Liver (tissue), 9 donors: ENCODE results near the gene ADGRG1. TPM values are rescaled to one million over a fixed set of nuclear protein-coding genes. Genes with fewer than 3 reads are reported as not detected.
A peak's percentile ranks its signal among the peaks of the same experiment; 100 is the strongest.

Experiments used
- DNase-seq: peaks from one replicate; pipeline ENCODE4 v3.0.0-alpha.2; 2017; ENCODE audit warnings: low spot score
- H3K27ac ChIP-seq, 2 donors: one replicate each; pipeline ENCODE4 v1.7.0; 2013; ENCODE audit warnings: inconsistent platforms in 2 of 2, low read length in 2 of 2, control low read depth in 1 of 2, low read depth in 1 of 2, mild to moderate bottlenecking in 1 of 2
- H3K27me3 ChIP-seq, 4 donors: one replicate each; pipeline versions ENCODE4 v1.6.1 to v1.7.0; 2013; ENCODE audit warnings: low read length in 3 of 4, inconsistent platforms in 1 of 4, mild to moderate bottlenecking in 1 of 4, moderate library complexity in 1 of 4; ENCODE audit not compliant: control insufficient read depth in 4 of 4, insufficient read depth in 4 of 4
- H3K36me3 ChIP-seq, 4 donors: one replicate each; pipeline versions ENCODE4 v1.6.1 to v1.7.0; 2013; ENCODE audit warnings: low read length in 3 of 4, mild to moderate bottlenecking in 3 of 4, low read depth in 1 of 4, moderate library complexity in 1 of 4; ENCODE audit not compliant: control insufficient read depth in 4 of 4, insufficient read depth in 3 of 4
- H3K4me1 ChIP-seq, 4 donors: one replicate each; pipeline versions ENCODE4 v1.6.1 to v1.7.0; 2013; ENCODE audit warnings: low read length in 3 of 4, mild to moderate bottlenecking in 3 of 4, moderate library complexity in 1 of 4; ENCODE audit not compliant: control insufficient read depth in 4 of 4, insufficient read depth in 4 of 4
- H3K4me3 ChIP-seq, 3 donors: one replicate each; pipeline versions ENCODE4 v1.6.1 to v1.7.0; 2013; ENCODE audit warnings: low read length in 3 of 3, control low read depth in 1 of 3, low read depth in 1 of 3, mild to moderate bottlenecking in 1 of 3
- H3K9ac ChIP-seq, 2 donors: one replicate each; pipeline ENCODE4 v1.7.0; 2013; ENCODE audit warnings: low read length in 2 of 2, mild to moderate bottlenecking in 2 of 2, moderate library complexity in 2 of 2, control low read depth in 1 of 2, low read depth in 1 of 2
- H3K9me3 ChIP-seq, 4 donors: one replicate each; pipeline versions ENCODE4 v1.6.1 to v1.7.0; 2013; ENCODE audit warnings: low read length in 3 of 4; ENCODE audit not compliant: control insufficient read depth in 4 of 4
- EGR1 ChIP-seq, 2 donors: IDR thresholded peaks; 2 replicates each; pipeline ENCODE4 v1.6.1; 2016 to 2018; ENCODE audit warnings: antibody characterized with exemption in 2 of 2, low read depth in 2 of 2
- FOXA1 ChIP-seq: IDR thresholded peaks from 2 replicates; pipeline ENCODE4 v1.6.1; 2016; ENCODE audit warnings: antibody characterized with exemption
- FOXA2 ChIP-seq: IDR thresholded peaks from 2 replicates; pipeline ENCODE4 v1.6.1; 2016; ENCODE audit warnings: antibody characterized with exemption
- GABPA ChIP-seq, 2 donors: IDR thresholded peaks in 1 of 2; conservative IDR thresholded peaks in 1 of 2; 2 replicates each; pipeline ENCODE4 v1.6.1; 2016; ENCODE audit warnings: antibody characterized with exemption in 2 of 2, mild to moderate bottlenecking in 1 of 2, moderate library complexity in 1 of 2
- HNF4A ChIP-seq, 2 donors: conservative IDR thresholded peaks; 2 replicates each; pipeline ENCODE4 v1.6.1; 2016; ENCODE audit warnings: antibody characterized with exemption in 2 of 2, mild to moderate bottlenecking in 2 of 2
- HNF4G ChIP-seq: IDR thresholded peaks from 2 replicates; pipeline ENCODE4 v1.6.1; 2016; ENCODE audit warnings: antibody characterized with exemption
- JUND ChIP-seq, 2 donors: IDR thresholded peaks; 2 replicates each; pipeline ENCODE4 v1.6.1; 2016; ENCODE audit warnings: antibody characterized with exemption in 2 of 2
- MAX ChIP-seq: IDR thresholded peaks from 2 replicates; pipeline ENCODE4 v1.6.1; 2016; ENCODE audit warnings: antibody characterized with exemption
- NR2F2 ChIP-seq: IDR thresholded peaks from 2 replicates; pipeline ENCODE4 v1.6.1; 2016; ENCODE audit warnings: antibody characterized with exemption
- RAD21 ChIP-seq, 2 donors: IDR thresholded peaks; 2 replicates each; pipeline ENCODE4 v1.6.1; 2016; ENCODE audit warnings: antibody characterized with exemption in 2 of 2, mild to moderate bottlenecking in 2 of 2
- RXRA ChIP-seq, 2 donors: IDR thresholded peaks; 2 replicates each; pipeline ENCODE4 v1.6.1; 2017 to 2018; ENCODE audit warnings: antibody characterized with exemption in 2 of 2, mild to moderate bottlenecking in 1 of 2
- SP1 ChIP-seq: IDR thresholded peaks from 2 replicates; pipeline ENCODE4 v1.6.1; 2018; ENCODE audit warnings: antibody characterized with exemption, mild to moderate bottlenecking
- TAF1 ChIP-seq: conservative IDR thresholded peaks from 2 replicates; pipeline ENCODE4 v1.6.1; 2016; ENCODE audit warnings: antibody characterized with exemption, mild to moderate bottlenecking
- YY1 ChIP-seq: IDR thresholded peaks from 2 replicates; pipeline ENCODE4 v1.6.1; 2016; ENCODE audit warnings: antibody characterized with exemption, mild to moderate bottlenecking
- WGBS: extraction: QIAGEN DNeasy Blood & Tissue Kit; methylation state at CpG from one replicate; pipeline ENCODE4 v1.1.7; 2013; 5-methylcytosine and 5-hydroxymethylcytosine counted together
- polyA plus RNA-seq, 2 donors: library from polyadenylated mRNA; stranded (reverse) in 1 of 2; unstranded in 1 of 2; fragments of 200-250 nt in 1 of 2; fragments of >200 nt in 1 of 2; fragmentation: Nextera tagmentation in 1 of 2; extraction: Ambion mirVana in 1 of 2; gene quantifications; one replicate each; pipeline versions ENCODE4 v1.2.1 to v1.2.3, GENCODE V29; 2013 to 2015
- total RNA-seq, 2 donors: library from RNA; depleted of rRNA; stranded (reverse); fragments of >200 nt; gene quantifications; one replicate each; pipeline ENCODE4 v1.2.3, GENCODE V29; 2014
- TF ChIP-seq, protein P1 (sequence below): IDR thresholded peaks from 2 replicates; pipeline ENCODE4 v1.6.1; 2016; ENCODE audit warnings: antibody characterized with exemption
- TF ChIP-seq, protein P2 (sequence below): fragments of 150-350 bp; IDR thresholded peaks from 2 replicates; pipeline ENCODE4 v1.5.1; 2017; ENCODE audit warnings: improper control_type of control experiment, low read depth, low read length; ENCODE audit not compliant: missing input control
- TF ChIP-seq, protein P3 (sequence below): IDR thresholded peaks from 2 replicates; pipeline ENCODE4 v1.6.1; 2016; ENCODE audit warnings: antibody characterized with exemption, mild to moderate bottlenecking
- TF ChIP-seq, protein P4 (sequence below): IDR thresholded peaks from 2 replicates; pipeline ENCODE4 v1.6.1; 2016; ENCODE audit warnings: antibody characterized with exemption
- donor health status: healthy.
- donor health status: healthy.
- donor health status: healthy.
- donor health status: healthy.
- donor health status: healthy.

ADGRG1 gene
- total and polyA plus RNA-seq, 4 donors = 1.7 to 3.3 (median 2.0) TPM

DNA sequence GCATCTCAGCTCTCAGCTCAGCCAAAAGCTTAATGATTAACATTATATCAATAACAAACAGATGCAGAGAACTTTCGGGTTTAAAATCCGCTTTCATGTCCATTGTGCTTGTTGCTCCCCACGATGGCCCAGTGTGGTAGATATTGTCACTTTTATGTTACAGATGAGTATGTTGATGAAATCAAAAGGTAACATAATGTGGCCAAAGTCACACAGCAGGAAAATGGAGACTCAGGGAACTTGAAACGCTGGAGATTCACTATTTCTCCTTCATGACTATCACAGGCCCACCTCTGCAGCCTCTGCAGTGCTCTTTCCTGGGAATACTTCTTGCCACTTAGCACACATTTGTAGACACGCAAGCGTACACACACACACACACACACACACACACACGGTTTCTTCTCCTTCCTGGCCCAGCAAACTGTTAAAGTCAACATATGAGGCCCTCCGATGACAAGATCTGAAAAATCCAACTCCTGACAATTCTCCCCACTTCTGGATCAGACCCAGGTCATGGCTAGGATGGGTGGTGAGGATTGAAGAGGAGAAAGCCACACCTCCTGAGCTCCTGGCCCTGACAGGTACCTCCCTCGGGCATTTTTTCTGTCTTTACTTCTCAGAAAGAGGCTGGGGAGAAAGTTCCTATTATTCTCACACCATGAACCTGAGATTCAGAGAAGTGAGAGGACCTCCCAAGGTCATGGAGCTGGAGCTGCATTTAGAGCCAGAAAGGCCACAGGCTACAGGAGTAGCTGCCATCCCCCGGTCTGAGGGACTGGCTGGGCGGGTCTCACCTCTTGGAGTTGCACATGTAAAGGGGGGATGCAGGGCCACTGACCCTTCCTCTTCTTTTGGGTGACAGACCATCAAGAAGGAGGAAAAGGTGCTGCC lies 75.8 kb downstream of the ADGRG1 start:
- H3K9me3 ChIP-seq = no peaks in the 10 kb centered on the region
- H3K36me3 ChIP-seq = no peaks in the 10 kb centered on the region
- H3K27me3 ChIP-seq = no peaks in the 10 kb centered on the region
- 35% methylated on average over 11 of the region's 11 CpGs for WGBS
- no peak for TF ChIP-seq HNF4G
- no peak for TF ChIP-seq MAX
- TF ChIP-seq, protein P1, sequence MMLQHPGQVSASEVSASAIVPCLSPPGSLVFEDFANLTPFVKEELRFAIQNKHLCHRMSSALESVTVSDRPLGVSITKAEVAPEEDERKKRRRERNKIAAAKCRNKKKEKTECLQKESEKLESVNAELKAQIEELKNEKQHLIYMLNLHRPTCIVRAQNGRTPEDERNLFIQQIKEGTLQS = no peak
- TF ChIP-seq YY1 = peak; percentile 88
- TF ChIP-seq, protein P2, sequence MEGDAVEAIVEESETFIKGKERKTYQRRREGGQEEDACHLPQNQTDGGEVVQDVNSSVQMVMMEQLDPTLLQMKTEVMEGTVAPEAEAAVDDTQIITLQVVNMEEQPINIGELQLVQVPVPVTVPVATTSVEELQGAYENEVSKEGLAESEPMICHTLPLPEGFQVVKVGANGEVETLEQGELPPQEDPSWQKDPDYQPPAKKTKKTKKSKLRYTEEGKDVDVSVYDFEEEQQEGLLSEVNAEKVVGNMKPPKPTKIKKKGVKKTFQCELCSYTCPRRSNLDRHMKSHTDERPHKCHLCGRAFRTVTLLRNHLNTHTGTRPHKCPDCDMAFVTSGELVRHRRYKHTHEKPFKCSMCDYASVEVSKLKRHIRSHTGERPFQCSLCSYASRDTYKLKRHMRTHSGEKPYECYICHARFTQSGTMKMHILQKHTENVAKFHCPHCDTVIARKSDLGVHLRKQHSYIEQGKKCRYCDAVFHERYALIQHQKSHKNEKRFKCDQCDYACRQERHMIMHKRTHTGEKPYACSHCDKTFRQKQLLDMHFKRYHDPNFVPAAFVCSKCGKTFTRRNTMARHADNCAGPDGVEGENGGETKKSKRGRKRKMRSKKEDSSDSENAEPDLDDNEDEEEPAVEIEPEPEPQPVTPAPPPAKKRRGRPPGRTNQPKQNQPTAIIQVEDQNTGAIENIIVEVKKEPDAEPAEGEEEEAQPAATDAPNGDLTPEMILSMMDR = no peak
- no peak for TF ChIP-seq EGR1 (IDR thresholded peaks at IDR 0.05; ENCODE audit: low read depth in 2 of 2)
- TF ChIP-seq, protein P3, sequence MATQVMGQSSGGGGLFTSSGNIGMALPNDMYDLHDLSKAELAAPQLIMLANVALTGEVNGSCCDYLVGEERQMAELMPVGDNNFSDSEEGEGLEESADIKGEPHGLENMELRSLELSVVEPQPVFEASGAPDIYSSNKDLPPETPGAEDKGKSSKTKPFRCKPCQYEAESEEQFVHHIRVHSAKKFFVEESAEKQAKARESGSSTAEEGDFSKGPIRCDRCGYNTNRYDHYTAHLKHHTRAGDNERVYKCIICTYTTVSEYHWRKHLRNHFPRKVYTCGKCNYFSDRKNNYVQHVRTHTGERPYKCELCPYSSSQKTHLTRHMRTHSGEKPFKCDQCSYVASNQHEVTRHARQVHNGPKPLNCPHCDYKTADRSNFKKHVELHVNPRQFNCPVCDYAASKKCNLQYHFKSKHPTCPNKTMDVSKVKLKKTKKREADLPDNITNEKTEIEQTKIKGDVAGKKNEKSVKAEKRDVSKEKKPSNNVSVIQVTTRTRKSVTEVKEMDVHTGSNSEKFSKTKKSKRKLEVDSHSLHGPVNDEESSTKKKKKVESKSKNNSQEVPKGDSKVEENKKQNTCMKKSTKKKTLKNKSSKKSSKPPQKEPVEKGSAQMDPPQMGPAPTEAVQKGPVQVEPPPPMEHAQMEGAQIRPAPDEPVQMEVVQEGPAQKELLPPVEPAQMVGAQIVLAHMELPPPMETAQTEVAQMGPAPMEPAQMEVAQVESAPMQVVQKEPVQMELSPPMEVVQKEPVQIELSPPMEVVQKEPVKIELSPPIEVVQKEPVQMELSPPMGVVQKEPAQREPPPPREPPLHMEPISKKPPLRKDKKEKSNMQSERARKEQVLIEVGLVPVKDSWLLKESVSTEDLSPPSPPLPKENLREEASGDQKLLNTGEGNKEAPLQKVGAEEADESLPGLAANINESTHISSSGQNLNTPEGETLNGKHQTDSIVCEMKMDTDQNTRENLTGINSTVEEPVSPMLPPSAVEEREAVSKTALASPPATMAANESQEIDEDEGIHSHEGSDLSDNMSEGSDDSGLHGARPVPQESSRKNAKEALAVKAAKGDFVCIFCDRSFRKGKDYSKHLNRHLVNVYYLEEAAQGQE = peak; percentile 71
- TF ChIP-seq FOXA2 = peak; percentile 90
- TF ChIP-seq TAF1 = no peak
- TF ChIP-seq SP1 = peak; percentile 73
- no peak for TF ChIP-seq JUND (IDR thresholded peaks at IDR 0.05)
- TF ChIP-seq FOXA1 = peak; percentile 68
- peak in 1 of 2 donors; percentile 64 for TF ChIP-seq RXRA (IDR thresholded peaks at IDR 0.05)
- peak; percentile 46 to 66 for TF ChIP-seq HNF4A (conservative IDR thresholded peaks at IDR 0.05)
- TF ChIP-seq NR2F2 = no peak
- TF ChIP-seq, protein P4, sequence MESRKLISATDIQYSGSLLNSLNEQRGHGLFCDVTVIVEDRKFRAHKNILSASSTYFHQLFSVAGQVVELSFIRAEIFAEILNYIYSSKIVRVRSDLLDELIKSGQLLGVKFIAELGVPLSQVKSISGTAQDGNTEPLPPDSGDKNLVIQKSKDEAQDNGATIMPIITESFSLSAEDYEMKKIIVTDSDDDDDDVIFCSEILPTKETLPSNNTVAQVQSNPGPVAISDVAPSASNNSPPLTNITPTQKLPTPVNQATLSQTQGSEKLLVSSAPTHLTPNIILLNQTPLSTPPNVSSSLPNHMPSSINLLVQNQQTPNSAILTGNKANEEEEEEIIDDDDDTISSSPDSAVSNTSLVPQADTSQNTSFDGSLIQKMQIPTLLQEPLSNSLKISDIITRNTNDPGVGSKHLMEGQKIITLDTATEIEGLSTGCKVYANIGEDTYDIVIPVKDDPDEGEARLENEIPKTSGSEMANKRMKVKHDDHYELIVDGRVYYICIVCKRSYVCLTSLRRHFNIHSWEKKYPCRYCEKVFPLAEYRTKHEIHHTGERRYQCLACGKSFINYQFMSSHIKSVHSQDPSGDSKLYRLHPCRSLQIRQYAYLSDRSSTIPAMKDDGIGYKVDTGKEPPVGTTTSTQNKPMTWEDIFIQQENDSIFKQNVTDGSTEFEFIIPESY = no peak
- TF ChIP-seq RAD21 (IDR thresholded peaks at IDR 0.05) = peak; percentile 16 to 43
- no peak for TF ChIP-seq GABPA (IDR thresholded peaks at IDR 0.05 in 1 of 2, conservative IDR thresholded peaks at IDR 0.05 in 1 of 2)
- H3K4me1 ChIP-seq = peaks cover 6 to 26% (median 23%) of the 10 kb centered on the region in 4 donors
- peak overlapping the region; percentile 75 to 79 for H3K27ac ChIP-seq
- H3K4me3 ChIP-seq = no peak overlapping the region
- H3K9ac ChIP-seq = peak overlapping the region in 1 of 2 donors; percentile 60
- DNase-seq = no peak
